GM12875 (cell line): ENCODE results near the gene DAND5.
A peak's percentile ranks its signal among the peaks of the same experiment; 100 is the strongest.

Source experiments
- H3K4me3 ChIP-seq: one replicate; pipeline ENCODE4 v1.5.1; 2011; ENCODE audit warnings: low read depth, low read length, control low read depth
- CTCF ChIP-seq: IDR thresholded peaks from 2 replicates; pipeline ENCODE4 v1.5.1; 2011; ENCODE audit warnings: low read depth, mild to moderate bottlenecking, control low read depth, inconsistent platforms, low read length, moderate library complexity, borderline replicate concordance; ENCODE audit not compliant: insufficient read depth

DAND5 gene

GRCh38 chr19:12939975-12940423 is 29.4 kb upstream of the DAND5 start:
- H3K4me3 ChIP-seq: peak overlapping the region; percentile 97
- no peak for TF ChIP-seq CTCF

GRCh38 chr19:12940897-12941296 is 28.5 kb upstream of the DAND5 start:
- peak overlapping the region; percentile 97 for H3K4me3 ChIP-seq
- no peak for TF ChIP-seq CTCF

- H3K4me3 ChIP-seq: no peak overlapping the region
- TF ChIP-seq CTCF: no peak
Observed at GRCh38 chr19:12943437-12944044, 25.8 kb upstream of the DAND5 start.

GRCh38 chr19:12944104-12944674 is 25.2 kb upstream of the DAND5 start:
- no peak for TF ChIP-seq CTCF
- H3K4me3 ChIP-seq: no peak overlapping the region

- peak within 1 kb of the TSS; percentile 49 for H3K4me3 ChIP-seq
- no peak for TF ChIP-seq CTCF
Observed at GRCh38 chr19:12945479-12946091, 23.8 kb upstream of the DAND5 start, which contains the start of gene RAD23A. TSS of gene RAD23A (plus strand) at chr19:12945862. CDS start at chr19:12945949, 87 bp downstream.

- H3K4me3 ChIP-seq: peak overlapping the region; percentile 49
- no peak for TF ChIP-seq CTCF
Observed at GRCh38 chr19:12946092-12946721, 23.2 kb upstream of the DAND5 start.
